Psoas muscle (tissue), 8 donors: ENCODE data around the gene KCNC3. TPM values are rescaled to one million over a fixed set of nuclear protein-coding genes. Genes with fewer than 3 reads are reported as not detected.

Experiments used
- ATAC-seq, 4 donors: fragments of 200-7000 bp; cut with Tn5 transposase; one replicate each; pipeline ENCODE4 v1.9.1; 2020; ENCODE audit warnings: moderate library complexity in 3 of 4, mild to moderate bottlenecking in 2 of 4
- DNase-seq, 2 donors: peaks; one replicate each; pipeline ENCODE4 v3.0.0-alpha.2; 2020
- H3K27ac ChIP-seq: fragments of 200-600 bp; one replicate; pipeline ENCODE4 v1.8.0; 2022
- H3K27me3 ChIP-seq, 3 donors: fragments of 200-600 bp in 1 of 3; one replicate each; pipeline versions ENCODE4 v1.6.1 to v1.8.0; 2013 to 2022; ENCODE audit warnings: low read length in 2 of 3, mild to moderate bottlenecking in 2 of 3, moderate library complexity in 1 of 3; ENCODE audit not compliant: insufficient read depth in 3 of 3
- H3K36me3 ChIP-seq, 2 donors: fragments of 200-600 bp in 1 of 2; one replicate each; pipeline versions ENCODE4 v1.6.1 to v1.8.0; 2013 to 2022; ENCODE audit warnings: low read depth in 1 of 2, mild to moderate bottlenecking in 1 of 2, moderate library complexity in 1 of 2; ENCODE audit not compliant: insufficient read depth in 1 of 2
- H3K4me1 ChIP-seq: fragments of 200-600 bp; one replicate; pipeline ENCODE4 v1.8.0; 2022
- H3K4me3 ChIP-seq: fragments of 200-600 bp; one replicate; pipeline ENCODE4 v1.8.0; 2022; ENCODE audit warnings: mild to moderate bottlenecking
- H3K9me3 ChIP-seq: fragments of 200-600 bp; one replicate; pipeline ENCODE4 v1.8.0; 2022
- CTCF ChIP-seq: fragments of 200-600 bp; IDR thresholded peaks from one replicate; pipeline ENCODE4 v1.8.0; 2022; ENCODE audit warnings: antibody characterized with exemption
- WGBS, 3 donors: extraction: QIAGEN DNeasy Blood & Tissue Kit; methylation state at CpG; one replicate each; pipeline versions ENCODE4 v1.1.6 to v1.1.7; 2013; 5-methylcytosine and 5-hydroxymethylcytosine counted together
- intact Hi-C, 2 donors: fragments of 100-400 bp; cut with DNase I; formaldehyde crosslinking; loops; one replicate each; pipeline versions ENCODE4 v1.11.0 to v1.14.2; 2022
- long read RNA-seq, 2 donors: library from polyadenylated mRNA; unstranded; transcript quantifications; one replicate each; pipeline ENCODE4 v2.0.0, GENCODE V29; 2021
- polyA plus RNA-seq, 3 donors: library from polyadenylated mRNA; stranded (reverse); fragments of 200-250 nt; gene quantifications; one replicate each; pipeline ENCODE4 v1.2.3, GENCODE V29; 2013
- total RNA-seq, 4 donors: library from RNA; stranded (reverse); fragmentation: NEBNext Ultra II Directional in 2 of 4; extraction: Animal tissue kit (Norgen Biotek cat#: 25700) in 2 of 4; gene quantifications; one replicate each; pipeline versions ENCODE4 v1.2.1 to v1.2.4, GENCODE V29; 2021 to 2023
- donor health status: healthy with polysubstance abuse.
- donor health status: DM: no; HTN: no; CAD: no; lungs with moderate emphysema.
- donor health status: Bipolar disorder and iron deficiency.
- donor health status: healthy.
- donor health status: DM: yes; HTN: yes; CAD: no.
- donor health status: DM: no; HTN: no; CAD: no.
- donor health status: DM: no; HTN: no; CAD: no.
- donor health status: DM: yes; HTN: yes; CAD: no.

KCNC3 gene
- total RNA-seq (1 to 10 TPM in 3 of 4 donors, under 1 TPM in 1; 0.65 to 2.4 (median 1.5) TPM), polyA plus RNA-seq (1 to 10 TPM in 1 of 3 donors, under 1 TPM in 2; 0.10 to 1.1 (median 0.64) TPM)
- long read RNA-seq, donor 1, result 0 reads
- long read RNA-seq, donor 2, result 0 reads

DNA sequence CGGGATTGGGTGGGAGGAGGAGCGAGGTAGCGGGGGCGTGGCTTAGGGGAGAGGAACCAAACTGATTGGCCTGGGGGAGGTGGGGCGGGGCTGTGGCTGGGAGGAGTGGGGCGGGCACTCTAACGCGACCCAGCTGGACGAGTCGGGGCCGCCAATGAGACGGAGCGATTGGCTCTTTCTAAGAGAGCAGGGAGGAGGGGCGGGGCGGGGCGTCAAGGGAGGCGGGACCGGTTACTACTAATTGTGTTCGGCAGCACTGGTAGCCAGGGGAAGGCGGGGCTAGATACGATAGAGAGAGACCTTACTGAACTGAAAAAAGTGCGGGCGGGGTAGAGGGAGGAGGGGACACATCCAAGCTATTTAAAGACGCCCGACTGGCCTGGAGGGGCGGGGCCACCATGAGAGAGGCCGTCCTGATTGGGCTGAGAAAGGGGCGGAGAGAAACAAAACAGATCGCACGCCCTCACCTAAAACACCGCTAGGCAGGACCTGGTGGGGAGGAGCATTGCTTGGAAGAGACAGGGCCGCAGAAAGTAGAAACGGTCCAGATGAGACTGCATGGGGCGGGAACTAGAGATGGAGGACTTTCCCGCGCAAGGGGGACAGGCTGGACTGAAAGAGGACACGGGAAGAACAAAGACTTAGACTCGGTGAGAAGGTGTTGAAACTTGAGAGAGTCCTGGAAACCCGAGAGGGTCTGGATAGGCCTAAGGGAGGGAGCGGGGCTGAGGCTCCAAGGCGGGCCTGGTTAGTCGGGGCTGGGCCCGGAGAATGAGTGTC lies at the start of gene KCNC3:
KCNC3 (minus strand) TSS at position 232 of the 780 bp plus-strand sequence. CDS start 295 bp downstream, outside the sequence.
- no peak for TF ChIP-seq CTCF
- peak; percentile 99 to 100 for DNase-seq
- peak; percentile 84 to 87 (median 86) for ATAC-seq
- WGBS, 3 donors, result 1 to 2% (median 1%) methylated on average over 40 to 43 of the region's 43 CpGs
- Histone ChIP-seq H3K27ac (peak within 1 kb of the TSS; percentile 65), H3K4me3 (peak within 1 kb of the TSS; percentile 65), H3K4me1 (peaks cover 12% of the 10 kb centered on the region), H3K9me3 (no peaks in the 10 kb centered on the region), H3K27me3 (peaks cover 0 to 19% (median 12%) of the 10 kb centered on the region in 3 donors), H3K36me3 (no peaks in the 10 kb centered on the region)
- intact Hi-C loops, result loop anchor here in 1 of 2 donors (10.0 kb wide), 1 partner anchor 175 kb away; no protein-coding TSS in a partner anchor

DNA sequence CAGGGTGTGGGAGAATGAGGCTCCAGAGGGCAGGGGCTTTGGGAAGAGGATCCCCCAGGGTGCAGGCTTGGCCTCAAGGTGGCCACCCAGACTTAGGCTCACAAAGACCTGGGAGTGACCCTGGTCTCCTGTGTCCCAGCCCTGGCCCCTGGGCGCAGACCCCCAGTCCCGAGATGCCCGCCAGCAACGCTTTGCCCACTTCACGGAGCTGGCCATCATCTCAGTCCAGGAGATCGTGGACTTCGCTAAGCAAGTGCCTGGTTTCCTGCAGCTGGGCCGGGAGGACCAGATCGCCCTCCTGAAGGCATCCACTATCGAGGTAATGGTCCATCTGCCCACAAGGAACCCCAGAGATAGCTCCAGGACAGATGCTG lies 49.7 kb upstream of the KCNC3 start:
- no peak for TF ChIP-seq CTCF
- DNase-seq, result no peak
- WGBS, 3 donors, result 90 to 96% (median 93%) methylated on average over 10 of the region's 10 CpGs
- Histone ChIP-seq H3K27ac (no peak overlapping the region), H3K4me1 (peaks cover 7% of the 10 kb centered on the region), H3K27me3 (no peaks in the 10 kb centered on the region), H3K4me3 (no peak overlapping the region), H3K36me3 (peaks cover 0 to 60% of the 10 kb centered on the region in 2 donors), H3K9me3 (no peaks in the 10 kb centered on the region)
- no peak for ATAC-seq
- intact Hi-C loops, result no loop called here

GRCh38 chr19:50378169-50378862 lies 49.1 kb upstream of the KCNC3 start:
- peaks cover 7% of the 10 kb centered on the region for H3K4me1 ChIP-seq
- 89 to 93% (median 90%) methylated on average over 36 of the region's 36 CpGs for WGBS, 3 donors
- H3K27ac ChIP-seq, result no peak overlapping the region
- no peak for DNase-seq
- TF ChIP-seq CTCF, result no peak
- H3K4me3 ChIP-seq, result no peak overlapping the region
- intact Hi-C loops, result no loop called here
- no peaks in the 10 kb centered on the region for H3K27me3 ChIP-seq
- ATAC-seq, result no peak
- no peaks in the 10 kb centered on the region for H3K9me3 ChIP-seq
- peaks cover 0 to 60% of the 10 kb centered on the region in 2 donors for H3K36me3 ChIP-seq

DNA sequence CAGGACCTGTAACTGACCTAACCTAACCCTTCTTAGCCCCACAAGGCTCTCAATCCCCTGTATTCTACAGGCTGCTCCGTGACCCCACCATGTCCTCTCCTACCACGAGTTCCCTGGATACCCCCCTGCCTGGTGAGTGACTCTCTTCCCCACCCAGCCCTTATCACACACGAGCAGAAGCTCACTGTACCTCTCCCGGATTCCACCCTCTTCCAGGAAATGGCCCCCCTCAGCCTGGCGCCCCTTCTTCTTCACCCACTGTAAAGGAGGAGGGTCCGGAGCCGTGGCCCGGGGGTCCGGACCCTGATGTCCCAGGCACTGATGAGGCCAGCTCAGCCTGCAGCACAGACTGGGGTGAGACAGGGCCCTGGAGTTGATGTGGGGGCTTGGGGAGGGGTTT lies 48.3 kb upstream of the KCNC3 start:
- H3K36me3 ChIP-seq, result peaks cover 0 to 54% of the 10 kb centered on the region in 2 donors
- 76 to 81% (median 77%) methylated on average over 9 of the region's 9 CpGs for WGBS, 3 donors
- no peak overlapping the region for H3K4me3 ChIP-seq
- DNase-seq, result no peak
- ATAC-seq, result no peak
- intact Hi-C loops, result no loop called here
- no peak for TF ChIP-seq CTCF
- H3K27me3 ChIP-seq, result no peaks in the 10 kb centered on the region
- no peak overlapping the region for H3K27ac ChIP-seq
- peaks cover 14% of the 10 kb centered on the region for H3K4me1 ChIP-seq
- H3K9me3 ChIP-seq, result no peaks in the 10 kb centered on the region
